HEK293 (cell line): ENCODE results near the gene FAM120A.

Source experiments
- CTCF ChIA-PET: fragments of 350-600 bp; formaldehyde crosslinking; extraction: SDS; loops from one replicate; lab custom pipeline; 2021; ENCODE audit warnings: antibody characterized with exemption; lab: Yijun Ruan, JAX
- POLR2A ChIA-PET: fragments of 300-600 bp; formaldehyde crosslinking; extraction: SDS; loops from one replicate; lab custom pipeline; 2020; ENCODE audit warnings: antibody characterized with exemption, inconsistent platforms; lab: Yijun Ruan, JAX
- H3K27ac ChIP-seq: fragments of 200-500 bp; sonication (Bioruptor generic); 2 replicates; pipeline ENCODE4 v1.5.1; 2014; ENCODE audit warnings: low read depth, low read length, control low read depth, inconsistent platforms; ENCODE audit errors: extremely low read depth
- H3K36me3 ChIP-seq, 2 experiments: fragments of 200-500 bp in 1 of 2; sonication (Bioruptor generic) in 1 of 2; 1 replicate in 1 of 2; 2 replicates in 1 of 2; pipeline ENCODE4 v1.5.1; 2014 to 2017; ENCODE audit warnings: inconsistent platforms in 2 of 2, low read length in 2 of 2; ENCODE audit not compliant: control insufficient read depth in 2 of 2, insufficient read depth in 1 of 2
- H3K4me1 ChIP-seq: fragments of 200-500 bp; sonication (Bioruptor generic); 2 replicates; pipeline ENCODE4 v1.5.1; 2014; ENCODE audit warnings: mild to moderate bottlenecking, low read length, inconsistent platforms; ENCODE audit not compliant: control insufficient read depth, insufficient read depth
- H3K4me3 ChIP-seq: 2 replicates; pipeline ENCODE4 v1.5.1; 2011; ENCODE audit warnings: low read depth, mild to moderate bottlenecking, control low read depth, low read length, moderate library complexity
- H3K9me3 ChIP-seq: fragments of 200-500 bp; sonication (Bioruptor generic); 2 replicates; pipeline ENCODE4 v1.5.1; 2014; ENCODE audit warnings: low read depth, low read length, inconsistent platforms; ENCODE audit not compliant: control insufficient read depth, insufficient read depth
- ZBTB44 ChIP-seq: fragments of 450-650 bp; IDR thresholded peaks from 2 replicates; pipeline ENCODE4 v1.5.1; 2018; ENCODE audit warnings: missing biosample characterization, mild to moderate bottlenecking, missing genetic modification characterization
- ZFHX2 ChIP-seq: fragments of 450-650 bp; formaldehyde crosslinking; conservative IDR thresholded peaks from 2 replicates; pipeline ENCODE4 v1.5.1; 2016; ENCODE audit warnings: missing biosample characterization, missing genetic modification characterization
- ZNF155 ChIP-seq: fragments of 450-650 bp; formaldehyde crosslinking; IDR thresholded peaks from 2 replicates; pipeline ENCODE4 v1.5.1; 2016; ENCODE audit warnings: missing biosample characterization, missing genetic modification characterization
- ZNF433 ChIP-seq: fragments of 450-650 bp; formaldehyde crosslinking; IDR thresholded peaks from 2 replicates; pipeline ENCODE4 v1.5.1; 2016; ENCODE audit warnings: missing biosample characterization, missing genetic modification characterization, low read depth
- ZNF514 ChIP-seq: fragments of 450-650 bp; formaldehyde crosslinking; IDR thresholded peaks from 2 replicates; pipeline ENCODE4 v1.5.1; 2016; ENCODE audit warnings: missing biosample characterization, missing genetic modification characterization
- ZNF624 ChIP-seq: fragments of 450-650 bp; formaldehyde crosslinking; IDR thresholded peaks from 2 replicates; pipeline ENCODE4 v1.5.1; 2017; ENCODE audit warnings: missing biosample characterization, missing genetic modification characterization
- ZNF639 ChIP-seq: fragments of 450-650 bp; formaldehyde crosslinking; IDR thresholded peaks from 2 replicates; pipeline ENCODE4 v1.5.1; 2016; ENCODE audit warnings: missing biosample characterization, missing genetic modification characterization
- ZNF660 ChIP-seq: fragments of 450-650 bp; IDR thresholded peaks from 2 replicates; pipeline ENCODE4 v1.5.1; 2018; ENCODE audit warnings: missing biosample characterization, mild to moderate bottlenecking, missing genetic modification characterization
- ZNF707 ChIP-seq: fragments of 450-650 bp; formaldehyde crosslinking; IDR thresholded peaks from 2 replicates; pipeline ENCODE4 v1.5.1; 2016; ENCODE audit warnings: missing biosample characterization, missing genetic modification characterization
- ZNF776 ChIP-seq: fragments of 450-650 bp; formaldehyde crosslinking; IDR thresholded peaks from 2 replicates; pipeline ENCODE4 v1.5.0; 2017; ENCODE audit warnings: missing biosample characterization, missing genetic modification characterization, borderline replicate concordance
- ZNF777 ChIP-seq: fragments of 450-650 bp; formaldehyde crosslinking; IDR thresholded peaks from 2 replicates; pipeline ENCODE4 v1.5.1; 2017; ENCODE audit warnings: missing biosample characterization, missing genetic modification characterization, borderline replicate concordance
- ZSCAN16 ChIP-seq: fragments of 450-650 bp; formaldehyde crosslinking; IDR thresholded peaks from 2 replicates; pipeline ENCODE4 v1.5.1; 2016; ENCODE audit warnings: missing biosample characterization, missing genetic modification characterization
- TF ChIP-seq, protein P1 (sequence below): fragments of 450-650 bp; formaldehyde crosslinking; IDR thresholded peaks from 2 replicates; pipeline ENCODE4 v1.5.1; 2016; ENCODE audit warnings: missing biosample characterization, missing genetic modification characterization, borderline replicate concordance
- TF ChIP-seq, protein P2 (sequence below): fragments of 450-650 bp; formaldehyde crosslinking; IDR thresholded peaks from 2 replicates; pipeline ENCODE4 v1.5.1; 2017; ENCODE audit warnings: missing biosample characterization, missing genetic modification characterization

FAM120A gene

GRCh38 chr9:93540305-93540704 is 88.8 kb downstream of the FAM120A start (continued):
- TF ChIP-seq ZBTB44 (tag by site-specific recombination) = no peak

DNA sequence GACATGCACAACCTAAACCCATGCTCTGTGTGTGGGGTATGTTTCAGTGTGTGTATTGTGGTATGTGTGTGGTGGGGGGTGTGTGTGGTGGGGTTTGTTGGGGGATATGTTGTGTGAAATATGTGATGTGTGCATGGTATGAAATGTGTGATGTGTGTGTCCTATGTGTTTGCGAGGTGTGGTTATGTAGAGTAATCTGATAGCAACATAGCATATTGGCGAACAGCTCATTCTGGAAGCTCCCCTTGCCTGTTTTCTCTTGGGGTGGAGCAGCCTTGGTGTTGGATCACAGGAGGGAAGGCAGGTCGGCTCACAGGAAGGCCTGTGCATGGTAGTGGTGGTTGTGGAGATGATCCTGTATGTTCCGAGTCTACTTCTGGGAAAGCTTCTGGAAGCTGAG is 89.5 kb downstream of the FAM120A start:
- Histone ChIP-seq H3K36me3 (peaks cover 4 to 53% of the 10 kb centered on the region in 2 experiments; a peak in 1 of 3 replicates), H3K4me1 (no peaks in the 10 kb centered on the region), H3K4me3 (no peak overlapping the region), H3K9me3 (no peaks in the 10 kb centered on the region), H3K27ac (no peak overlapping the region)
- CTCF ChIA-PET = no interaction called here
- TF ChIP-seq ZNF776 = no peak
- POLR2A ChIA-PET = no interaction called here

DNA sequence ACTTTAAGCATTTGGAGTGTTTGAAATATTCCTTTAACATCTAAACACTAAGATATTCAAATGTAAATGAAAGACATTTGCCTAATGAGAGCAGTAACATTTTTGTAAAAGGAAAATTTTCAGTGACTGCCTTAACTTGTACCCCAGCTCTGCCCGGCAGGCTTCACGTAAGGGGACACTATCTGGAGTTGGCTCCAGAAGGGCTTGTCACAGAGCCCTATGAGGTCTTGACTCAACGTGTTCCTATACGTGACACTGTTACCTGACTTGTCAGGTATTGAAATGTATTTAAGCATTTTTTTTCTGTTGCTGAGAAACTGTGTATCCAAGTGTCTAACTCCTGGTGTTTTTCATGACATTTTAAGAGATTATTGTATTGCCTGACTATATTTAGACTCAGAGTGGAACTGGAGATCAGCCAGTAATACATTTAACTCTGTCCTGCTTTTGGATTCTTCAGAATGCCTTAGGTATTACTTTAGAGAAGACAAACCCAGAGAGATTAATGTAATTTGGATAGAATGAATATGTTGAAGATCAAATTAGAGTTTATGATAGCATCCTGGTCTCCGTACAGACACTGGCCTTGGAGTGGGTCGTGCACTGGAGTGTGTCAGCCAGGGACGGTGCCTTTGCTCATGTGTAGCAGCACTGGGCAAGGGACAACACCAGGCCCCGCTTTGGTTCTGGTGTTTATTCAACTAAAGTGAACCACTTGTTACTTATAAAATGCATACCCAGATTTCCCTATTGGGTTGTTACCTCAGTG is 90.3 kb downstream of the FAM120A start:
- no peaks in the 10 kb centered on the region for H3K4me1 ChIP-seq
- TF ChIP-seq ZNF155 (tag by site-specific recombination) = no peak
- TF ChIP-seq ZNF660 = no peak
- TF ChIP-seq ZNF707 (tag by site-specific recombination) = no peak
- TF ChIP-seq ZNF624 (tag by site-specific recombination) = no peak
- no peak for TF ChIP-seq ZNF777 (tag by site-specific recombination)
- no peak for TF ChIP-seq ZNF514 (tag by site-specific recombination)
- no peak for TF ChIP-seq ZNF639
- TF ChIP-seq ZFHX2 (tag by site-specific recombination) = no peak
- TF ChIP-seq, protein P1, sequence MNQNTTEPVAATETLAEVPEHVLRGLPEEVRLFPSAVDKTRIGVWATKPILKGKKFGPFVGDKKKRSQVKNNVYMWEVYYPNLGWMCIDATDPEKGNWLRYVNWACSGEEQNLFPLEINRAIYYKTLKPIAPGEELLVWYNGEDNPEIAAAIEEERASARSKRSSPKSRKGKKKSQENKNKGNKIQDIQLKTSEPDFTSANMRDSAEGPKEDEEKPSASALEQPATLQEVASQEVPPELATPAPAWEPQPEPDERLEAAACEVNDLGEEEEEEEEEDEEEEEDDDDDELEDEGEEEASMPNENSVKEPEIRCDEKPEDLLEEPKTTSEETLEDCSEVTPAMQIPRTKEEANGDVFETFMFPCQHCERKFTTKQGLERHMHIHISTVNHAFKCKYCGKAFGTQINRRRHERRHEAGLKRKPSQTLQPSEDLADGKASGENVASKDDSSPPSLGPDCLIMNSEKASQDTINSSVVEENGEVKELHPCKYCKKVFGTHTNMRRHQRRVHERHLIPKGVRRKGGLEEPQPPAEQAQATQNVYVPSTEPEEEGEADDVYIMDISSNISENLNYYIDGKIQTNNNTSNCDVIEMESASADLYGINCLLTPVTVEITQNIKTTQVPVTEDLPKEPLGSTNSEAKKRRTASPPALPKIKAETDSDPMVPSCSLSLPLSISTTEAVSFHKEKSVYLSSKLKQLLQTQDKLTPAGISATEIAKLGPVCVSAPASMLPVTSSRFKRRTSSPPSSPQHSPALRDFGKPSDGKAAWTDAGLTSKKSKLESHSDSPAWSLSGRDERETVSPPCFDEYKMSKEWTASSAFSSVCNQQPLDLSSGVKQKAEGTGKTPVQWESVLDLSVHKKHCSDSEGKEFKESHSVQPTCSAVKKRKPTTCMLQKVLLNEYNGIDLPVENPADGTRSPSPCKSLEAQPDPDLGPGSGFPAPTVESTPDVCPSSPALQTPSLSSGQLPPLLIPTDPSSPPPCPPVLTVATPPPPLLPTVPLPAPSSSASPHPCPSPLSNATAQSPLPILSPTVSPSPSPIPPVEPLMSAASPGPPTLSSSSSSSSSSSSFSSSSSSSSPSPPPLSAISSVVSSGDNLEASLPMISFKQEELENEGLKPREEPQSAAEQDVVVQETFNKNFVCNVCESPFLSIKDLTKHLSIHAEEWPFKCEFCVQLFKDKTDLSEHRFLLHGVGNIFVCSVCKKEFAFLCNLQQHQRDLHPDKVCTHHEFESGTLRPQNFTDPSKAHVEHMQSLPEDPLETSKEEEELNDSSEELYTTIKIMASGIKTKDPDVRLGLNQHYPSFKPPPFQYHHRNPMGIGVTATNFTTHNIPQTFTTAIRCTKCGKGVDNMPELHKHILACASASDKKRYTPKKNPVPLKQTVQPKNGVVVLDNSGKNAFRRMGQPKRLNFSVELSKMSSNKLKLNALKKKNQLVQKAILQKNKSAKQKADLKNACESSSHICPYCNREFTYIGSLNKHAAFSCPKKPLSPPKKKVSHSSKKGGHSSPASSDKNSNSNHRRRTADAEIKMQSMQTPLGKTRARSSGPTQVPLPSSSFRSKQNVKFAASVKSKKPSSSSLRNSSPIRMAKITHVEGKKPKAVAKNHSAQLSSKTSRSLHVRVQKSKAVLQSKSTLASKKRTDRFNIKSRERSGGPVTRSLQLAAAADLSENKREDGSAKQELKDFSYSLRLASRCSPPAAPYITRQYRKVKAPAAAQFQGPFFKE (tag by site-specific recombination) = no peak
- TF ChIP-seq, protein P2, sequence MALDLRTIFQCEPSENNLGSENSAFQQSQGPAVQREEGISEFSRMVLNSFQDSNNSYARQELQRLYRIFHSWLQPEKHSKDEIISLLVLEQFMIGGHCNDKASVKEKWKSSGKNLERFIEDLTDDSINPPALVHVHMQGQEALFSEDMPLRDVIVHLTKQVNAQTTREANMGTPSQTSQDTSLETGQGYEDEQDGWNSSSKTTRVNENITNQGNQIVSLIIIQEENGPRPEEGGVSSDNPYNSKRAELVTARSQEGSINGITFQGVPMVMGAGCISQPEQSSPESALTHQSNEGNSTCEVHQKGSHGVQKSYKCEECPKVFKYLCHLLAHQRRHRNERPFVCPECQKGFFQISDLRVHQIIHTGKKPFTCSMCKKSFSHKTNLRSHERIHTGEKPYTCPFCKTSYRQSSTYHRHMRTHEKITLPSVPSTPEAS (tag by site-specific recombination) = no peak
- TF ChIP-seq ZNF433 (tag by site-specific recombination) = no peak
- no peak for TF ChIP-seq ZSCAN16 (tag by site-specific recombination)
- TF ChIP-seq, all 188 proteins: peak for 0
- H3K27ac ChIP-seq = no peak overlapping the region
- H3K9me3 ChIP-seq = no peaks in the 10 kb centered on the region
- no peak overlapping the region for H3K4me3 ChIP-seq
- ChIA-PET CTCF (no interaction called here), POLR2A (no interaction called here)
- H3K36me3 ChIP-seq = peaks cover 4 to 56% of the 10 kb centered on the region in 2 experiments; a peak in 1 of 3 replicates
